Keratinocyte (primary cell): ENCODE measurements around the gene DLG2. TPM values are rescaled to one million over a fixed set of nuclear protein-coding genes. Genes with fewer than 3 reads are reported as not detected.
"Not testable (repeated sequence)": the region's sequence is repeated elsewhere in the genome, so short reads cannot be mapped to it uniquely, and the experiment has no call there.

Source experiments
- DNase-seq: peaks from one replicate; pipeline ENCODE4 v3.0.0-alpha.2; 2011; ENCODE audit warnings: low read depth, missing footprints, low spot score
- FAIRE-seq: peaks from 2 replicates; lab custom pipeline; 2011; peaks lifted over from hg19 to GRCh38; lab: Jason Lieb, UNC
- H2AFZ ChIP-seq: 2 replicates; pipeline ENCODE4 v1.6.0; 2012; ENCODE audit warnings: low read length, control low read depth, inconsistent platforms; ENCODE audit not compliant: control insufficient read depth
- H3K27ac ChIP-seq: 2 replicates; pipeline ENCODE4 v1.5.1; 2011; ENCODE audit warnings: low read length; ENCODE audit not compliant: control insufficient read depth, insufficient read depth
- H3K27me3 ChIP-seq: 3 replicates; pipeline ENCODE4 v1.6.0; 2011; ENCODE audit warnings: low read length; ENCODE audit not compliant: control insufficient read depth, insufficient read depth; ENCODE audit errors: extremely low read depth
- H3K36me3 ChIP-seq, 2 experiments: 2 replicates in 1 of 2; 3 replicates in 1 of 2; pipeline ENCODE4 v1.5.1; 2011; ENCODE audit warnings: low read length in 2 of 2, mild to moderate bottlenecking in 1 of 2; ENCODE audit not compliant: control insufficient read depth in 2 of 2, insufficient read depth in 2 of 2; ENCODE audit errors: extremely low read depth in 1 of 2
- H3K4me1 ChIP-seq: 3 replicates; pipeline ENCODE4 v1.5.1; 2011; ENCODE audit warnings: low read length; ENCODE audit not compliant: control insufficient read depth, insufficient read depth; ENCODE audit errors: extremely low read depth
- H3K4me2 ChIP-seq: 3 replicates; pipeline ENCODE4 v1.6.0; 2011; ENCODE audit warnings: low read depth, low read length; ENCODE audit not compliant: control insufficient read depth, insufficient read depth; ENCODE audit errors: extremely low read depth
- H3K4me3 ChIP-seq, 3 experiments: fragments of 200-600 bp in 1 of 3; sonication (generic) in 1 of 3; 2 replicates in 2 of 3; 3 replicates in 1 of 3; pipeline ENCODE4 v1.5.1; 2011 to 2016; ENCODE audit warnings: low read length in 3 of 3, mild to moderate bottlenecking in 3 of 3, control low read depth in 2 of 3, inconsistent platforms in 1 of 3, low read depth in 1 of 3, mixed read lengths in 1 of 3, mixed run types in 1 of 3, moderate library complexity in 1 of 3; ENCODE audit not compliant: control insufficient read depth in 2 of 3, insufficient read depth in 2 of 3; ENCODE audit errors: extremely low read depth in 1 of 3
- H3K79me2 ChIP-seq: 2 replicates; pipeline ENCODE4 v1.6.0; 2012; ENCODE audit warnings: low read length; ENCODE audit not compliant: control insufficient read depth, insufficient read depth
- H3K9ac ChIP-seq: 3 replicates; pipeline ENCODE4 v1.6.0; 2011; ENCODE audit warnings: low read length; ENCODE audit not compliant: control insufficient read depth, insufficient read depth; ENCODE audit errors: extremely low read depth
- H3K9me1 ChIP-seq: 3 replicates; pipeline ENCODE4 v1.6.0; 2011; ENCODE audit warnings: low read length; ENCODE audit not compliant: control insufficient read depth, insufficient read depth; ENCODE audit errors: extremely low read depth
- H3K9me3 ChIP-seq: 2 replicates; pipeline ENCODE4 v1.5.1; 2012; ENCODE audit warnings: low read depth, low read length; ENCODE audit not compliant: control insufficient read depth
- H4K20me1 ChIP-seq: 3 replicates; pipeline ENCODE4 v1.6.0; 2011; ENCODE audit warnings: low read length; ENCODE audit not compliant: control insufficient read depth, insufficient read depth; ENCODE audit errors: extremely low read depth
- CTCF ChIP-seq, 3 experiments: IDR thresholded peaks in 1 of 3; conservative IDR thresholded peaks in 1 of 3; optimal IDR thresholded peaks in 1 of 3; 2 replicates in 2 of 3; 3 replicates in 1 of 3; pipeline versions ENCODE3 to v1.5.1; 2011; ENCODE audit warnings: low read length in 3 of 3, mild to moderate bottlenecking in 3 of 3, moderate library complexity in 2 of 3, control low read depth in 1 of 3, inconsistent platforms in 1 of 3; ENCODE audit not compliant: insufficient read depth in 2 of 3; ENCODE audit errors: extremely low read depth in 1 of 3
- EZH2 ChIP-seq: IDR thresholded peaks from one replicate; pipeline ENCODE4 v1.6.1; 2012; ENCODE audit warnings: inconsistent platforms, mild to moderate bottlenecking, low read length, moderate library complexity
- dilution Hi-C: fragments of 300-500 bp; cut with MboI; formaldehyde crosslinking; loops from one replicate; pipeline ENCODE4 v1.7.0; 2020; ENCODE audit warnings: low sequenced_read_pairs; ENCODE audit not compliant: extremely low pct_ligation_motif_present
- polyA plus RNA-seq, 5 experiments: library from polyadenylated mRNA; depleted of rRNA in 3 of 5; stranded (reverse) in 3 of 5; stranded (forward) in 1 of 5; unstranded in 1 of 5; fragments of >200 nt; gene quantifications; 1 replicate in 1 of 5; 2 replicates in 3 of 5; 3 replicates in 1 of 5; pipeline versions ENCODE4 v1.2.1 to v1.2.3, GENCODE V29; 2011 to 2012; ENCODE audit warnings: missing spikeins in 2 of 5, low read depth in 1 of 5, low replicate concordance in 1 of 5

The DLG2 gene
- polyA plus RNA-seq, 1 donor (not counting 4 experiments of a cell fraction or from before 2014, with no cell fraction given) = 0.55 TPM

- Histone ChIP-seq H3K4me2 (no peak overlapping the region), H3K9me1 (no peaks in the 10 kb centered on the region), H3K79me2 (no peaks in the 10 kb centered on the region), H4K20me1 (no peaks in the 10 kb centered on the region), H3K27ac (no peak overlapping the region), H3K4me1 (no peaks in the 10 kb centered on the region), H3K4me3 (no peak overlapping the region), H3K36me3 (no peaks in the 10 kb centered on the region), H2AFZ (no peak overlapping the region), H3K9ac (no peak overlapping the region), H3K27me3 (no peaks in the 10 kb centered on the region), H3K9me3 (no peaks in the 10 kb centered on the region)
- dilution Hi-C loops = no loop called here
- FAIRE-seq (no peak), DNase-seq (no peak)
- no peak for TF ChIP-seq CTCF (optimal IDR thresholded peaks at IDR 0.05 in 1 of 3, IDR thresholded peaks at IDR 0.05 in 1 of 3, conservative IDR thresholded peaks at IDR 0.05 in 1 of 3; ENCODE audit: extremely low read depth in 1 of 3, insufficient read depth in 2 of 3, low read length in 3 of 3)
- TF ChIP-seq EZH2 = no peak
Observed at GRCh38 chr11:83449338-83449913, 2177.7 kb downstream of the DLG2 start.

GRCh38 chr11:83448686-83449085, 2178.5 kb downstream of the DLG2 start:
- TF ChIP-seq EZH2 (no peak), CTCF (optimal IDR thresholded peaks at IDR 0.05 in 1 of 3, IDR thresholded peaks at IDR 0.05 in 1 of 3, conservative IDR thresholded peaks at IDR 0.05 in 1 of 3; ENCODE audit: extremely low read depth in 1 of 3, insufficient read depth in 2 of 3, low read length in 3 of 3) (no peak)
- no peaks in the 10 kb centered on the region for H3K36me3 ChIP-seq
- H3K9ac ChIP-seq = no peak overlapping the region
- H3K4me3 ChIP-seq = no peak overlapping the region
- H3K9me3 ChIP-seq = no peaks in the 10 kb centered on the region
- no peaks in the 10 kb centered on the region for H3K79me2 ChIP-seq
- dilution Hi-C loops = no loop called here
- no peaks in the 10 kb centered on the region for H4K20me1 ChIP-seq
- no peaks in the 10 kb centered on the region for H3K27me3 ChIP-seq
- no peaks in the 10 kb centered on the region for H3K4me1 ChIP-seq
- H2AFZ ChIP-seq = no peak overlapping the region
- no peak overlapping the region for H3K4me2 ChIP-seq
- no peak overlapping the region for H3K27ac ChIP-seq
- no peak for FAIRE-seq
- H3K9me1 ChIP-seq = no peaks in the 10 kb centered on the region
- no peak for DNase-seq

GRCh38 chr11:83443880-83444279, 2183.3 kb downstream of the DLG2 start:
- H2AFZ ChIP-seq, H3K4me2 ChIP-seq, H3K27me3 ChIP-seq, H3K79me2 ChIP-seq, H3K36me3 ChIP-seq, H3K27ac ChIP-seq, H3K9ac ChIP-seq, H3K4me3 ChIP-seq, H4K20me1 ChIP-seq, H3K4me1 ChIP-seq, H3K9me3 ChIP-seq, FAIRE-seq, dilution Hi-C loops, DNase-seq, H3K9me1 ChIP-seq: not testable (repeated sequence)
